NT2/D1 (cell line): ENCODE results near the gene SYNJ1.

Experiments used
- YY1 ChIP-seq: IDR thresholded peaks from 2 replicates; pipeline ENCODE4 v1.6.1; 2011; ENCODE audit not compliant: insufficient read length, insufficient read depth
- ZNF274 ChIP-seq: IDR thresholded peaks from 2 replicates; pipeline ENCODE4 v1.6.1; 2011; ENCODE audit warnings: mild to moderate bottlenecking, low read depth, low read length

GRCh38 chr21:32584472-32584871 is 143.3 kb downstream of the SYNJ1 start:
- TF ChIP-seq YY1 (no peak), ZNF274 (no peak)
